IPS-18a (cell line): Measurements from ENCODE around the gene ARHGEF7.
"Not testable (repeated sequence)": the region's sequence is repeated elsewhere in the genome, so short reads cannot be mapped to it uniquely, and the experiment has no call there.

Source experiments
- H3K27ac ChIP-seq: one replicate; pipeline ENCODE4 v1.5.1; 2013; ENCODE audit warnings: low read length
- H3K27me3 ChIP-seq: one replicate; pipeline ENCODE4 v1.6.1; 2013; ENCODE audit warnings: mild to moderate bottlenecking, low read length; ENCODE audit not compliant: control insufficient read depth, insufficient read depth
- H3K36me3 ChIP-seq: one replicate; pipeline ENCODE4 v1.6.1; 2013; ENCODE audit warnings: low read depth, low read length; ENCODE audit not compliant: control insufficient read depth
- H3K4me1 ChIP-seq: one replicate; pipeline ENCODE4 v1.6.1; 2013; ENCODE audit warnings: low read depth, low read length; ENCODE audit not compliant: control insufficient read depth
- H3K4me3 ChIP-seq: one replicate; pipeline ENCODE4 v1.5.1; 2013; ENCODE audit warnings: low read length
- H3K9ac ChIP-seq: one replicate; pipeline ENCODE4 v1.6.1; 2013; ENCODE audit warnings: mild to moderate bottlenecking, low read length, moderate library complexity
- H3K9me3 ChIP-seq: one replicate; pipeline ENCODE4 v1.6.1; 2013; ENCODE audit warnings: low read depth, low read length; ENCODE audit not compliant: control insufficient read depth

ARHGEF7 gene

GRCh38 chr13:111187960-111188541 is 72.9 kb downstream of the ARHGEF7 start:
- H3K36me3 ChIP-seq: no peaks in the 10 kb centered on the region
- no peak overlapping the region for H3K9ac ChIP-seq
- no peaks in the 10 kb centered on the region for H3K4me1 ChIP-seq
- H3K4me3 ChIP-seq: no peak overlapping the region
- no peak overlapping the region for H3K27ac ChIP-seq
- H3K27me3 ChIP-seq: no peaks in the 10 kb centered on the region
- no peaks in the 10 kb centered on the region for H3K9me3 ChIP-seq

DNA sequence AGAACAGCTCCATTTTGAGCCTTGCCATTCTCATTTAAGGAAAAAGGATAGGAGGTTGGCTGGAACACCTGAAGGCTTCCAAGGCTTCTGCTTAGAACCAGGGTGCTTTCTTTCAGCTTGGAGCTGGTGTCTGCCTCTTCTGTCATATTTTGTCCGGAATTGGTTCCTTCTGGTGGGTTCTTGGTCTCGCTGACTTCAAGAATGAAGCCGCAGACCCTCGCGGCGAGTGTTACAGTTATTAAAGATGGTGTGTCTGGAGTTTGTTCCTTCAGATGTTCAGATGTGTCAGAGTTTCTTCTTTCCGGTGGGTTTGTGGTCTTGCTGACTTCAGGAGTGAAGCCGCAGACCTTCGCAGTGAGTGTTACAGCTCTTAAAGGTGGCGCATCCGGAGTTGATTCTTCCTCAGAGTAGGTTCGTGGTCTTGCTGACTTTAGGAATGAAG is 74.0 kb downstream of the ARHGEF7 start:
- not testable (repeated sequence) for H3K27ac ChIP-seq, H3K9me3 ChIP-seq, H3K4me3 ChIP-seq, H3K4me1 ChIP-seq, H3K9ac ChIP-seq, H3K27me3 ChIP-seq, H3K36me3 ChIP-seq

GRCh38 chr13:111189516-111189915 is 74.4 kb downstream of the ARHGEF7 start:
- H3K4me3 ChIP-seq, H3K9ac ChIP-seq, H3K27me3 ChIP-seq, H3K9me3 ChIP-seq, H3K36me3 ChIP-seq, H3K27ac ChIP-seq, H3K4me1 ChIP-seq: not testable (repeated sequence)

DNA sequence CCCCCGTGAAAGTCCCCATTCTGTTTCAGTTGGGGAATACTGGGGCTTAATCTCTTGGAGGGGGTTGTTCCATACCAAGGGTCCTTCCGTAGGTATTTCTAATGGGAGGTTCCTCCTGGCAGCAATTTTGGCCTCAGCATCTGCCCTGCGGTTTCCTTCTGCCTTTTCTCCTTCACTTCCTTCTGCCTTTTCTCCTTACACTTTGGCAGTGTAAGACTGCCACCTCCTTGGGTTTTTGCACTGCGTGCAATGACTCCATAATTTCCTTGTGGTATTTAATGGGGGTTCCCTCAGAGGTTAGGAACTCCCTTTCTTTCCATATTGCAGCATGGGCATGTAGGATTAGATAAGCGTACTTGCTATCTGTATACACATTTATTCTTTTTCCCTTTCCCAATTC is 78.1 kb downstream of the ARHGEF7 start:
- H3K4me1 ChIP-seq, H3K27ac ChIP-seq, H3K9me3 ChIP-seq, H3K9ac ChIP-seq, H3K4me3 ChIP-seq, H3K27me3 ChIP-seq, H3K36me3 ChIP-seq: not testable (repeated sequence)

DNA sequence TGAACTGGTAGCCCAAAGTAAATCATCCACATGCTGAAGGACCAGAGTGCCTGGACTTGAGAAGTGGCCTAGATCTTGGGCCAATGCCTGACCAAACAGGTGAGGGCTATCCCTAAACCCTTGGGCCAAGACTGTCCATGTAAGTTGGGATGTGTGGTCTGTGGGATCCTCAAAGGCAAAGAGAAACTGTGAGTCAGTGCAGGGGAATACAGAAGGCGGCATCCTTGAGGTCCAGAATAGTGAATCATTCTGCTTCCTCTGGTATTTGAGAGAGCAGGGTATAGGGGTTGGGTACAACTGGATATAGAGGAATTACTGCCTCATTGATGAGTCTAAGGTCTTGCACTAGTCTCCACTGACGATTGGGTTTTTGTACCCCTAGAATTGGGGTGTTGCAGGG is 79.5 kb downstream of the ARHGEF7 start:
- not testable (repeated sequence) for H3K36me3 ChIP-seq, H3K27ac ChIP-seq, H3K4me3 ChIP-seq

GRCh38 chr13:111198732-111199378 is 83.7 kb downstream of the ARHGEF7 start:
- not testable (repeated sequence) for H3K27me3 ChIP-seq, H3K9me3 ChIP-seq, H3K9ac ChIP-seq, H3K4me3 ChIP-seq, H3K27ac ChIP-seq, H3K36me3 ChIP-seq
- peaks cover 26% of the 10 kb centered on the region for H3K4me1 ChIP-seq

More for the DNA sequence above, 79.5 kb downstream of the ARHGEF7 start:
- H3K9me3 ChIP-seq, H3K27me3 ChIP-seq, H3K9ac ChIP-seq, H3K4me1 ChIP-seq: not testable (repeated sequence)

DNA sequence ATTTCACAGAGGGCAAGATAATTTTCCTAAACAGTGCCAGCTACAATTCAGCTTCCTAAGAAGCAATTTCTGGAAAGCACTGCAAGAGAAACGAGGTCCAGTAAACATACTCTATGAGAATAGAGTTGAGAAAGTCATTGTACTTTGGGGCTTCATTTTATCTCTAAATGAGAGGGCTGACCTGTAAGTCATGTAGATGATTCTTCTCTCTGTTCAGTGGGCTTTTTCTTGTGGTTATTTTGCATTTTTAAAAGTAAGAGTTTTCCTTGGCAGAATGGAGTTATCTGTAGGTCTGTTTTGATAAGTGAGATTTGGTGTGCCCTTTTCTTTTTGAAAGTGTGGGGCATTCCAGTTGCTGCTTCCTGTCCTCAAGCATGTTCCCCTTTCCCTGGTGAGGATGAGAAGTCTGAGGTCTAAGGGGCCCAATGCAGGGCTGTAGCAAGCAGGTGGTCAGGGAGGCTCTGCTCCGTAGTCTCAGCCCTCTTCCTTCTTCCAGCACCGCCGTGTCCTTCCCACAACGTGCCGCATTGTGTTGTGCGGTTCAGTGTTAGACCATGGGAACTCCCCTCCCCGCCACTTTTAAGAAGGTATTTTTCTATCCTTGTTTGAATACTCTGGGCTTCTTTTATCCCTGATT is 86.3 kb downstream of the ARHGEF7 start:
- no peaks in the 10 kb centered on the region for H3K27me3 ChIP-seq
- H3K36me3 ChIP-seq: no peaks in the 10 kb centered on the region
- H3K4me1 ChIP-seq: peaks cover 38% of the 10 kb centered on the region
- no peaks in the 10 kb centered on the region for H3K9me3 ChIP-seq
- no peak overlapping the region for H3K9ac ChIP-seq
- H3K4me3 ChIP-seq: no peak overlapping the region
- no peak overlapping the region for H3K27ac ChIP-seq

GRCh38 chr13:111202156-111202621 is 87.1 kb downstream of the ARHGEF7 start:
- Histone ChIP-seq H3K9ac (no peak overlapping the region), H3K4me1 (peaks cover 38% of the 10 kb centered on the region), H3K36me3 (no peaks in the 10 kb centered on the region), H3K9me3 (no peaks in the 10 kb centered on the region), H3K4me3 (peak overlapping the region; percentile 1), H3K27ac (peak overlapping the region; percentile 33), H3K27me3 (no peaks in the 10 kb centered on the region)

DNA sequence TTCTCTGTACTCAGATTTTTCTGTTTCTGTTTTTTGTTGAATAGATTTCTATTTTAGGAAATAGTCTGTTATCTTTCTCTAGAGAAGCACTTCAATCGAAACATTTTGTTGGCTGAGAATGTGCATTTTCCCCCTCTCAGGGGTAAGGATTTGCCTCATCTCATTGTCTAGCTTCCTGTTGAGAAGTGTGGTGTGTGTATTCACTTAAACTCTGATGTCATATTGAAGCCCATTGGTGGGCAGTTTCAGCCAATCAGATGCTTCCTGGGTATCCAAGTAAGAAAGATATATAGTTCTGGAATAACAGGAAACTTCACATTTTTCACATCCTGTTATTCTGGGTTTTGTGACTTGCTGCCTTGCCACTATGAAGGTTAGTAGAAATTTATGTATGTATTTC is 87.6 kb downstream of the ARHGEF7 start:
- H3K9ac ChIP-seq: no peak overlapping the region
- peak overlapping the region; percentile 1 for H3K4me3 ChIP-seq
- H3K36me3 ChIP-seq: no peaks in the 10 kb centered on the region
- H3K4me1 ChIP-seq: peaks cover 38% of the 10 kb centered on the region
- no peaks in the 10 kb centered on the region for H3K9me3 ChIP-seq
- no peak overlapping the region for H3K27ac ChIP-seq
- no peaks in the 10 kb centered on the region for H3K27me3 ChIP-seq

DNA sequence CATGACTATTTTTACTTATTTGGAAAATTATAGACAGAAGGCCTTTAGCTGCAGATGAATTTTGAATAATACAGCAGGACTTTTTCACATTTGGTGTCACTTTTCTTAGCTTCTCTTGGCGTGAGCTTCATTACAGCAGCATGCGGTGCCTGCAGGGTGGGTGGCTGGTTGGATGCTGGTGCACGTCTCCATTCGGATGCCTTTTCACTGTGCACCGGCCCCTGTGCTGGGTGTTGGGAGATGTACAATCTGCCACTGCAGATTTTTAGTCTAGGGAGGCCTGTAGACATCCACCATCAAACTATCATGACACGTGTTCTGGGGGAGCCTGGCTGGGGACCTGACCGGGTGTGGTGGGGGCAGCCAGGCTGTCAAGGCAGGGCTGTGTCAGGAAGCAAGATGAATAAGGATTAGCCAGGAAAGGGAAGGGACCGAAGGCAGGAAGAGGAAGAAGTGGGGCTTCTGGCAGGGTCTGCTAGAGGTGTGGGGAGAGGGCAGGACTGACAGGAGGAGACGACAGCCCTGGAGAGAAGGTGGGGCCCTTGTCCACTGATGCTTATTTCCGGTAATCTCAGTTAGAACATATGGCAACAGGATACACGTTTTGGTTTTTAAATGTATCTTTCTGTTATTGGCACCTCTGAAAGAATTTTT is 88.8 kb downstream of the ARHGEF7 start:
- H3K27ac ChIP-seq: no peak overlapping the region
- no peak overlapping the region for H3K4me3 ChIP-seq
- no peaks in the 10 kb centered on the region for H3K36me3 ChIP-seq
- no peaks in the 10 kb centered on the region for H3K27me3 ChIP-seq
- no peak overlapping the region for H3K9ac ChIP-seq
- H3K4me1 ChIP-seq: peaks cover 38% of the 10 kb centered on the region
- H3K9me3 ChIP-seq: no peaks in the 10 kb centered on the region

GRCh38 chr13:111204438-111205177 is 89.5 kb downstream of the ARHGEF7 start:
- Histone ChIP-seq H3K9ac (no peak overlapping the region), H3K4me1 (peaks cover 38% of the 10 kb centered on the region)

More at GRCh38 chr13:111204438-111205177, 89.5 kb downstream of the ARHGEF7 start:
- Histone ChIP-seq H3K27me3 (no peaks in the 10 kb centered on the region), H3K27ac (no peak overlapping the region), H3K9me3 (no peaks in the 10 kb centered on the region), H3K36me3 (no peaks in the 10 kb centered on the region), H3K4me3 (no peak overlapping the region)
